Esophagus muscularis mucosa (tissue), 3 donors: ENCODE measurements around the gene REV1.

Source experiments
- POLR2A ChIP-seq: fragments of 450-650 bp; IDR thresholded peaks from one replicate; pipeline ENCODE4 v1.6.1; 2017; ENCODE audit warnings: antibody characterized with exemption, moderate library complexity, mild to moderate bottlenecking, low read depth
- TF ChIP-seq, protein P1 (sequence below), 3 experiments: fragments of 200-600 bp in 2 of 3; fragments of 450-650 bp in 1 of 3; sonication (generic) in 2 of 3; IDR thresholded peaks; one replicate each; pipeline ENCODE4 v1.5.1; 2017 to 2019; ENCODE audit warnings: antibody characterized with exemption in 3 of 3, mild to moderate bottlenecking in 2 of 3, moderate library complexity in 1 of 3

DNA sequence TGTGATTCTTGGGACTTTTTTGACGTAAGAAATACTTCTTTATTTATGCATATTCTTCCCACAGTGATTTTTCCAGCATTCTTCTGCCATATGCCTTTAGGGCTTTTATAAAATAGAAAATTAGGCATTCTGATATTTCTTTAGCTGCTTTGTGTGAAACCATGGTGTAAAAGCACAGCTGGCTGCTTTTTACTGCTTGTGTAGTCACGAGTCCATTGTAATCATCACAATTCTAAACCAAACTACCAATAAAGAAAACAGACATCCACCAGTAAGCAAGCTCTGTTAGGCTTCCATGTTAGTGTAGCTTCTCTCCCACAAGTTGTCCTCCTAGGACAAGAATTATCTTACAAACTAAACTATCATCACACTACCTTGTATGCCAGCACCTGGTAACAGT is 90.0 kb downstream of the REV1 start:
- TF ChIP-seq POLR2A = no peak
- TF ChIP-seq, protein P1, sequence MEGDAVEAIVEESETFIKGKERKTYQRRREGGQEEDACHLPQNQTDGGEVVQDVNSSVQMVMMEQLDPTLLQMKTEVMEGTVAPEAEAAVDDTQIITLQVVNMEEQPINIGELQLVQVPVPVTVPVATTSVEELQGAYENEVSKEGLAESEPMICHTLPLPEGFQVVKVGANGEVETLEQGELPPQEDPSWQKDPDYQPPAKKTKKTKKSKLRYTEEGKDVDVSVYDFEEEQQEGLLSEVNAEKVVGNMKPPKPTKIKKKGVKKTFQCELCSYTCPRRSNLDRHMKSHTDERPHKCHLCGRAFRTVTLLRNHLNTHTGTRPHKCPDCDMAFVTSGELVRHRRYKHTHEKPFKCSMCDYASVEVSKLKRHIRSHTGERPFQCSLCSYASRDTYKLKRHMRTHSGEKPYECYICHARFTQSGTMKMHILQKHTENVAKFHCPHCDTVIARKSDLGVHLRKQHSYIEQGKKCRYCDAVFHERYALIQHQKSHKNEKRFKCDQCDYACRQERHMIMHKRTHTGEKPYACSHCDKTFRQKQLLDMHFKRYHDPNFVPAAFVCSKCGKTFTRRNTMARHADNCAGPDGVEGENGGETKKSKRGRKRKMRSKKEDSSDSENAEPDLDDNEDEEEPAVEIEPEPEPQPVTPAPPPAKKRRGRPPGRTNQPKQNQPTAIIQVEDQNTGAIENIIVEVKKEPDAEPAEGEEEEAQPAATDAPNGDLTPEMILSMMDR (IDR thresholded peaks at IDR 0.05) = no peak
